SJCRH30 (cell line): ENCODE measurements around the gene CALM3. TPM values are rescaled to one million over a fixed set of nuclear protein-coding genes. Genes with fewer than 3 reads are reported as not detected.
A peak's percentile ranks its signal among the peaks of the same experiment; 100 is the strongest.

Source experiments
- DNase-seq, 2 experiments: peaks; one replicate each; pipeline ENCODE4 v3.0.0-alpha.2; 2015 to 2020
- H3K27ac ChIP-seq: fragments of 250-450 bp; sonication (Bioruptor Pico); 2 replicates; pipeline ENCODE4 v1.5.1; 2020; ENCODE audit warnings: mild to moderate bottlenecking, moderate library complexity
- H3K27me3 ChIP-seq: fragments of 250-450 bp; sonication (Bioruptor Pico); 2 replicates; pipeline ENCODE4 v1.5.1; 2020; ENCODE audit warnings: mild to moderate bottlenecking, moderate library complexity
- H3K36me3 ChIP-seq: fragments of 250-450 bp; sonication (Bioruptor Pico); 2 replicates; pipeline ENCODE4 v1.5.1; 2020; ENCODE audit warnings: mild to moderate bottlenecking, moderate library complexity
- H3K4me1 ChIP-seq: fragments of 250-450 bp; sonication (Bioruptor Pico); 2 replicates; pipeline ENCODE4 v1.5.1; 2020; ENCODE audit warnings: mild to moderate bottlenecking, moderate library complexity
- H3K4me3 ChIP-seq: fragments of 250-450 bp; sonication (Bioruptor Pico); 2 replicates; pipeline ENCODE4 v1.5.1; 2020; ENCODE audit warnings: mild to moderate bottlenecking, moderate library complexity
- H3K9me3 ChIP-seq: fragments of 250-450 bp; sonication (Bioruptor Pico); replicated peaks from 2 replicates; pipeline ENCODE4 v1.5.1; 2020; ENCODE audit warnings: mild to moderate bottlenecking, moderate library complexity
- total RNA-seq: library from RNA; depleted of rRNA; stranded (reverse); fragments of >200 nt; shearing (Covaris generic); gene quantifications from 2 replicates; pipeline ENCODE4 v1.2.3, GENCODE V29; 2014; rRNA removed

CALM3 gene
- total RNA-seq, 1 experiment from 2014 or later: 239 TPM

GRCh38 chr19:46654621-46655152 lies 53.6 kb downstream of the CALM3 start:
- Histone ChIP-seq H3K27me3 (no peaks in the 10 kb centered on the region), H3K4me3 (peak overlapping the region; percentile 31), H3K4me1 (no peaks in the 10 kb centered on the region; the same call in none of the 2 replicates), H3K27ac (peak overlapping the region; percentile 33; the same call in 1 of the 2 replicates), H3K36me3 (no peaks in the 10 kb centered on the region), H3K9me3 (no peaks in the 10 kb centered on the region)
- DNase-seq: peak; percentile 58 to 62

GRCh38 chr19:46656541-46656940 lies 55.4 kb downstream of the CALM3 start:
- Histone ChIP-seq H3K27ac (no peak overlapping the region), H3K27me3 (no peaks in the 10 kb centered on the region), H3K36me3 (no peaks in the 10 kb centered on the region), H3K4me3 (no peak overlapping the region), H3K9me3 (no peaks in the 10 kb centered on the region), H3K4me1 (peaks cover 5% of the 10 kb centered on the region)
- no peak for DNase-seq

- Histone ChIP-seq H3K4me3 (peak overlapping the region; percentile 59), H3K4me1 (peaks cover 8% of the 10 kb centered on the region; the same call in 1 of the 2 replicates), H3K27me3 (no peaks in the 10 kb centered on the region), H3K9me3 (no peaks in the 10 kb centered on the region), H3K27ac (no peak overlapping the region), H3K36me3 (no peaks in the 10 kb centered on the region)
- peak; percentile 48 to 57 for DNase-seq
Observed at GRCh38 chr19:46659151-46660007, 58.2 kb downstream of the CALM3 start.

- Histone ChIP-seq H3K9me3 (no peaks in the 10 kb centered on the region), H3K27ac (no peak overlapping the region), H3K36me3 (no peaks in the 10 kb centered on the region), H3K4me3 (peak overlapping the region; percentile 59), H3K27me3 (no peaks in the 10 kb centered on the region), H3K4me1 (peaks cover 8% of the 10 kb centered on the region; the same call in 1 of the 2 replicates)
- DNase-seq: peak; percentile 42 to 48
Observed at GRCh38 chr19:46660008-46660517, 58.9 kb downstream of the CALM3 start.

Other genes with a start within 250 kb of the CALM3 start
- 39.7 and 41.8 TPM in 2 replicates for gene CCDC8, start 187.8 kb upstream of the CALM3 start, total RNA-seq
- gene PNMA8C, start 172.4 kb upstream of the CALM3 start, total RNA-seq: 0.02 TPM in 1 of 2 replicates, not detected in the other
- 40.1 and 41.8 TPM in 2 replicates for gene PNMA8A, start 129.8 kb upstream of the CALM3 start, total RNA-seq
- 0.04 TPM in 1 of 2 replicates, not detected in the other for gene PNMA8B, start 105.5 kb upstream of the CALM3 start, total RNA-seq
- not detected in 2 replicates for gene PTGIR, start 23.8 kb downstream of the CALM3 start, total RNA-seq
- not detected in 2 replicates for gene GNG8, start 34.9 kb downstream of the CALM3 start, total RNA-seq
- gene DACT3, start 59.9 kb downstream of the CALM3 start, total RNA-seq: 2.6 and 2.7 TPM in 2 replicates
- 7.7 and 7.8 TPM in 2 replicates for gene PRKD2, start 115.8 kb downstream of the CALM3 start, total RNA-seq
- gene FKRP, start 144.7 kb downstream of the CALM3 start, total RNA-seq: 15.6 and 17.8 TPM in 2 replicates
- gene STRN4, start 145.1 kb downstream of the CALM3 start, total RNA-seq: 75.3 and 80.6 TPM in 2 replicates
- gene SLC1A5, start 187.3 kb downstream of the CALM3 start, total RNA-seq: 66.3 and 71.6 TPM in 2 replicates
- 133 and 139 TPM in 2 replicates for gene AP2S1, start 249.5 kb downstream of the CALM3 start, total RNA-seq